Measurements from ENCODE around the gene KCNF1.

DNA sequence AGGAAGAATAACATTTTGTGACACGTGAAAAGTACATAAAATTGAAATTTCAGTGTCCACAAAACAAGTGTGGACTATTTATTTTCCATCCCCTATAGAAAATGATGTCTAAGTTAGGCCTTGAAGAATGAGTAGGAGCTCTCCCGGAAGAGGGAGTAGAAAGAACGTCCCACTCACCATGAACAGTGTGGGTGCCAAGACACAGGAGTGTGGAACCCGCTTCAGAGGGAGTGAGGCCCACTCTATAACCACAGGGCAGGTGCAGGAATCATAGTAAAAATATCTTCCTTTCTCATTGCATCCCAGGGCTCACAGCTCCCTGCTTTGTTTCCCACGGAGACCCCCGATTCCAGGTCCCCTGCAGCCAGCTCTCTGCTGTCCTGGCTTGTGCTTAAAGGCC is 5.2 kb downstream of the KCNF1 start:
- TF ChIP-seq, protein P1, sequence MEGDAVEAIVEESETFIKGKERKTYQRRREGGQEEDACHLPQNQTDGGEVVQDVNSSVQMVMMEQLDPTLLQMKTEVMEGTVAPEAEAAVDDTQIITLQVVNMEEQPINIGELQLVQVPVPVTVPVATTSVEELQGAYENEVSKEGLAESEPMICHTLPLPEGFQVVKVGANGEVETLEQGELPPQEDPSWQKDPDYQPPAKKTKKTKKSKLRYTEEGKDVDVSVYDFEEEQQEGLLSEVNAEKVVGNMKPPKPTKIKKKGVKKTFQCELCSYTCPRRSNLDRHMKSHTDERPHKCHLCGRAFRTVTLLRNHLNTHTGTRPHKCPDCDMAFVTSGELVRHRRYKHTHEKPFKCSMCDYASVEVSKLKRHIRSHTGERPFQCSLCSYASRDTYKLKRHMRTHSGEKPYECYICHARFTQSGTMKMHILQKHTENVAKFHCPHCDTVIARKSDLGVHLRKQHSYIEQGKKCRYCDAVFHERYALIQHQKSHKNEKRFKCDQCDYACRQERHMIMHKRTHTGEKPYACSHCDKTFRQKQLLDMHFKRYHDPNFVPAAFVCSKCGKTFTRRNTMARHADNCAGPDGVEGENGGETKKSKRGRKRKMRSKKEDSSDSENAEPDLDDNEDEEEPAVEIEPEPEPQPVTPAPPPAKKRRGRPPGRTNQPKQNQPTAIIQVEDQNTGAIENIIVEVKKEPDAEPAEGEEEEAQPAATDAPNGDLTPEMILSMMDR (conservative IDR thresholded peaks at IDR 0.05; ENCODE audit: low read depth, low read length) = no peak
- TF ChIP-seq EZH2 (IDR thresholded peaks at IDR 0.05; ENCODE audit: low read length, unreplicated experiment) = no peak
